Measurements from ENCODE around the gene TRO.

DNA sequence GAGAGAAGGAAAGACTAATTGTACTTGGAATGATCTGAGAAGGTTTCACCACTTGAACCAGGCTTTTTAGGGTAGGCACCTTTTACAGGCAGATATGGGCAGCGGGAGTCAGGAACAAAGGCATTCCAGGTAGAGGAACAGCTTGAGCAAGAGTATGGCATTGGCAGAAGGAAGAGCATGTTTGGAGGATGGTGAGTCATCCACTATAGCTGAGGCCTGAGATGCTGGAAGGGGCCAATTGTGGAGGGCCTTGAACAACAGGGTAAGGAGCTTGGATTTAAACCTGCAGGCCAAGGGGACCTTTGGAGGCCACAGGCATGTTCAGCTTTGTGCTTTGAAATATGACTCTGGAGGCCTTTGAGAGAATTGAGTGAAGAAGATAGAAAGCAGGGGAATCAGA, 41.1 kb downstream of the TRO start:
- TF ChIP-seq TCF7 (IDR thresholded peaks at IDR 0.05; ENCODE audit: low read depth) (no peak), ZBTB21 (CRISPR knock-in tag; IDR thresholded peaks at IDR 0.05) (no peak), AGO2 (optimal IDR thresholded peaks at IDR 0.05; ENCODE audit: low read depth, low read length) (no peak), RFX5 (IDR thresholded peaks at IDR 0.05; ENCODE audit: low read depth, low read length) (no peak)

Data from HepG2 (cell line).